ENCODE measurements around the gene UBTD2. TPM values are rescaled to one million over a fixed set of nuclear protein-coding genes. Genes with fewer than 3 reads are reported as not detected.

Gene UBTD2
- total and polyA plus RNA-seq, 2 of the 4 experiments (the other 2 are of a cell fraction), result 11.2 to 20.6 TPM

GRCh38 chr5:172178301-172178987 lies 105.1 kb downstream of the UBTD2 start:
- TF ChIP-seq SMC3 (IDR thresholded peaks at IDR 0.05; ENCODE audit: low read depth, low read length), result no peak
- TF ChIP-seq CEBPB (IDR thresholded peaks at IDR 0.05; ENCODE audit: low read depth, low read length), result no peak
- no peak for TF ChIP-seq RCOR1 (IDR thresholded peaks at IDR 0.05; ENCODE audit: insufficient replicate concordance, low read length)
- no peak for TF ChIP-seq CTCF (conservative IDR thresholded peaks at IDR 0.05; ENCODE audit: low read depth, low read length)
- no peak for TF ChIP-seq RFX5 (IDR thresholded peaks at IDR 0.05; ENCODE audit: low read depth, low read length)
- no peak for TF ChIP-seq ELK1 (IDR thresholded peaks at IDR 0.05; ENCODE audit: borderline replicate concordance, low read depth, low read length)
- TF ChIP-seq CHD1 (IDR thresholded peaks at IDR 0.05; ENCODE audit: low read depth, low read length), result no peak
- TF ChIP-seq MAFK (IDR thresholded peaks at IDR 0.05; ENCODE audit: low read depth, low read length), result no peak
- no peak for TF ChIP-seq FOS (IDR thresholded peaks at IDR 0.05; ENCODE audit: low read depth, low read length)
- TF ChIP-seq MXI1 (IDR thresholded peaks at IDR 0.05; ENCODE audit: borderline replicate concordance, low read depth, low read length), result no peak
- TF ChIP-seq MAZ (IDR thresholded peaks at IDR 0.05; ENCODE audit: borderline replicate concordance, low read depth, low read length), result no peak
- TF ChIP-seq BHLHE40 (IDR thresholded peaks at IDR 0.05; ENCODE audit: low read depth, low read length), result no peak
- TF ChIP-seq POLR2A (IDR thresholded peaks at IDR 0.05; ENCODE audit: low read depth, low read length), result no peak
- no peak for TF ChIP-seq NFE2L2 (IDR thresholded peaks at IDR 0.05; ENCODE audit: low read depth, low read length)
- no peak for TF ChIP-seq RAD21 (IDR thresholded peaks at IDR 0.05; ENCODE audit: low read length)
- TF ChIP-seq USF2 (IDR thresholded peaks at IDR 0.05; ENCODE audit: low read depth, low read length), result no peak

More at GRCh38 chr5:172178301-172178987, 105.1 kb downstream of the UBTD2 start:
- Histone ChIP-seq H3K9me1 (ENCODE audit: insufficient read depth, low read length) (peaks cover 33% of the 10 kb centered on the region), H3K4me2 (ENCODE audit: low read depth, low read length) (no peak overlapping the region), H2BK15ac (ENCODE audit: low read depth, low read length) (no peak overlapping the region), H3K23ac (ENCODE audit: low read depth, low read length) (no peak overlapping the region), H2BK20ac (ENCODE audit: low read depth, low read length) (no peak overlapping the region), H3K4ac (ENCODE audit: low read depth, low read length) (no peak overlapping the region), H4K8ac (ENCODE audit: low read depth in 2 of 2, low read length in 2 of 2) (no peak overlapping the region), H3K9ac (ENCODE audit: low read depth, low read length) (no peak overlapping the region), H2BK120ac (ENCODE audit: low read depth, low read length) (no peak overlapping the region), H2AK9ac (replicated peaks; ENCODE audit: low read depth, low read length, poor library complexity) (peak overlapping the region; percentile 33), H3K14ac (replicated peaks; ENCODE audit: low read depth, low read length) (no peak overlapping the region), H3K36me3 (ENCODE audit: control insufficient read depth, insufficient read depth, low read length) (peaks cover 2% of the 10 kb centered on the region), H4K20me1 (ENCODE audit: insufficient read depth, low read length) (peaks cover 58% of the 10 kb centered on the region), H3K79me1 (ENCODE audit: low read depth in 1 of 2, low read length in 2 of 2) (peaks cover 24 to 73% of the 10 kb centered on the region in 2 experiments), H2AFZ (replicated peaks; ENCODE audit: low read length, poor library complexity) (no peak overlapping the region), H3K4me1 (ENCODE audit: control insufficient read depth, insufficient read depth, low read length) (peaks cover 5% of the 10 kb centered on the region; the same call in 1 of the 2 replicates), H3K9me3 (ENCODE audit: control insufficient read depth, insufficient read depth, low read length) (no peaks in the 10 kb centered on the region), H2AK5ac (ENCODE audit: low read depth, low read length) (0 out of 2 replicates have a peak overlapping the region, but pooled peaks have one; percentile 36), H2BK5ac (ENCODE audit: low read depth, low read length, poor library complexity, severe bottlenecking) (no peak overlapping the region), H4K5ac (ENCODE audit: low read depth, low read length) (no peak overlapping the region), H3K27me3 (ENCODE audit: control insufficient read depth, insufficient read depth, low read length) (no peaks in the 10 kb centered on the region), H3K27ac (ENCODE audit: insufficient read depth, low read length) (no peak overlapping the region), H3K18ac (ENCODE audit: low read depth, low read length) (no peak overlapping the region), H3K56ac (ENCODE audit: extremely low read depth, insufficient read depth, low read length) (no peak overlapping the region), H4K91ac (ENCODE audit: insufficient read depth, low read depth, low read length) (no peak overlapping the region), H3K4me3 (ENCODE audit: insufficient read depth, low read depth, low read length) (no peak overlapping the region)
- ChIA-PET POLR2A (ENCODE audit: unreplicated experiment) (no interaction called here), CTCF (no interaction called here)
- ATAC-seq (ENCODE audit: low read depth), result no peak
- BruUV-seq (replicated peaks), result no TSS peak
- intact Hi-C loops (cut with micrococcal nuclease) (no loop called here), dilution Hi-C loops (cut with HindIII; ENCODE audit: low sequenced_read_pairs, unreplicated experiment) (no loop called here), in situ Hi-C loops (cut with MboI; ENCODE audit: low sequenced_read_pairs) (loop anchor here (25.0 kb wide), 1 partner anchor 766 kb away; the partner anchor contains the start of gene FGF18)
- DNase-seq, result no peak
- 75% methylated on average over 9 of the region's 18 CpGs; no CpG with 5 or more reads in 1 of the 2 experiments for WGBS, 2 experiments (ENCODE audit: extremely low coverage in 2 of 2, insufficient read length in 1 of 2)
